DMS79 treated with DMSO at 0.1 percent for 48 hours (cell line): ENCODE measurements around the gene SAMD11.
"Not testable (repeated sequence)": the region's sequence is repeated elsewhere in the genome, so short reads cannot be mapped to it uniquely, and the experiment has no call there.

Experiments used
- DNase-seq: peaks from one replicate; lab custom pipeline; 2025; lab: John Stamatoyannopoulos, UW

SAMD11 gene

DNA sequence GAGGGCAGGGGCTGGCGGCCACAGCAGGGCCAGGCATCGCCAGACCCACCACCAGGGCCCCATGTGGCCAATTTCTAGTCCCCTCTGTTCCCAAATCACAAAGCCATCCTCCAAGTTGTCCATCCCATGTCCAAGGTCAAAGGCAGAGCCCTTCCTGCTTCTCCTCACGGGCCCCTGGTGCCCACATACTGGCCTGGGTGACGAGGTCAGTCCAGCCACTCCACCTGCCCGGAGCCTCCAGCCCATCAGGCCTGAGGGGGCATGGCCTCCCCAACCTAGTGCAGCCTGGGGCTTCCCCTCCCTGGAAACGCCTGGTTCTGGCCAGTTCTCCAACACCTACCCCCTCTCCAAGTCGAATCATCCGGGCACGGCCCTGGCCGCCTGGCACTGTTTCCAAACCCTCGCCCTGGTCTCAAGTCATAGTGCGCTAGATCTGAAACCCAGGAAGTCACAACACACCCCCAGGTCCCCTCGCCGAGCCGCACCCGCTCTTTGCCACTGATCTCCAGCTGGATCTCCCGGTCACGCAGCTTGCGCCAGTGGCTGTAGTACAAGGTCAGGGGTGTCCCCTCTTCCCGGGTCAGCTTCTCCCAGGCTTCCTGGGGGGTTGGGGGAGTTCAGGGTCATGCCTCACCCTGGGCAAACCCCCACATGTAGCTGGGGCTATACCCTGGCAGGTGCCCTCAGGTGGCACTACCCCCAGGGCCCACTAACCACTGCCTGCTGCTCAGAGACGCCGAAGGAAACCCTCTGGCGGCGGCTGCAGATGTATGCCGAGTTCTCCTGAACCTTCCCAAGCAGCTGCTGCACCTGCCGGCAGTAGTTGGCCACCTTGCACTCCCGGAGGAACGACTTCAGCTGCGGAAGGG lies 22.2 kb downstream of the SAMD11 start:
- no peak for DNase-seq

DNA sequence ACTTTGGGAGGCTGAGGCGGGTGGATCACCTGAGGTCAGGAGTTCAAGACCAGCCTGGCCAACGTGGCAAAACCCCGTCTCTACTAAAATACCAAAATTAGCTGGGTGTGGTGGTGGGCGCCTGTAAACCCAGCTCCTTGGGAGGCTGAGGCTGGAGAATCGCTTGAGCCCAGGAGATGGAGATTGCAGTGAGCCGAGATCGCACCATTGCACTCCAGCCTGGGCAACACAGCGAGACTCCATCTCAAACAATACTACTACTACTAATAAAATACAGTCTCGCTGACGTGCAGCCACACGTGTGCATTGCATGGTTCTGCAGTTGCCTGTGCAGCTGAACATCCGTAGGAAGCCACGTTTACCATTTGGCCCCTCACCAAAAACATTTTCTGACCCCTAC lies 23.1 kb downstream of the SAMD11 start:
- not testable (repeated sequence) for DNase-seq

DNA sequence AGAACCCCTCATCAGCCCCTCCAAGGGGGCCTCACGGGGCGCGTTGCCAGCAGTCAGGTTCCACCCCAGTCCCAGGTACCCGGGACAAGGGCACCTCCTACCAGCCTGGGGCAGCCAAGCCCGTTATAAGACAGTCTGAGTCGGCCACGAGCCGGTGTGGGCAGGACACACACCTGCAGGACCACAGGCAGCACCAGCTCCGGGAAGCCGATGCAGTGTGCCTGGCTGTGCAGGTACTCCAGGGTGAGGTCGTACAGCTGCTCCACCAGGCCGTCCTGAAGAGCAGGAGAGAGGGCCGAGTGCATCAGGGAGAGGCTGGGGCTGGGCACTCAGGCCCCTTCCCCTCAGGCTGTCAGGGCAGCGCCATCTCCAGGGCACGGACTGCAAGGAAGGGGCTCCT lies 24.2 kb downstream of the SAMD11 start:
- no peak for DNase-seq

DNA sequence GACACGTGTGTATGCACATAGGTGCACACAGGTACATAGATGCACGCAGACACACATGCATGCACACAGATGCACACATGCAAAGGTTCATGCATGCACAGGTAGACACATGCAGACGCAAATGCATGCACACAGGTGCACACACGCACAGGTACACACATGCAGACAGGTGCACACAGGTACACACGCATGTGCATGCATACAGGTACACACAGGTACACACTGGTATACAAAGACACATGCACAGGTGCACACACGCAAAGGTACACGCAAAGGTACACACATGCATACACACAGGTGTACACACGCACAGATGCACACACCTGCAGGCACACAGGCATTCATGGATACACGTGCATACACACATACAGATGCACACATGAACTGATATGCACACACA lies 26.5 kb downstream of the SAMD11 start:
- DNase-seq: no peak

DNA sequence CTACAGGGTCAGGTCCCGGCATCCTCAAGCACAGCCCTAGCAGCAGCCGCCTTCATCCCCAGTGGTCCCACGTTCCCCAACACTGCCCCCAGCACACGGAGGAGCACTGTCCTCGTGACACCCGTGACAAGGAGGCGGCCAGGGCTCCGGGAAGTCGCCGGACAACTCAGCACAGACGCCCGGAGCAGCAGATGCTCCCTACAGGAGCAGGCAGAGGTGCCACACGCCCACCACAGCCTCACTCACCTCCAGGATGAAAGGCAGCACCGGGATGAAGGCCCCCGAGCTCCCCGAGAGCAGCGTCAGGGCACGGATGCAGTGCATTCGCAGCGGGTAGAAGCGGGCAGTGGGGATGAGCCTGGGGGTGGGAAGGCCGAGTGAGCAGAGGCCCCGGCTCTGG lies 27.2 kb downstream of the SAMD11 start:
- DNase-seq: no peak

DNA sequence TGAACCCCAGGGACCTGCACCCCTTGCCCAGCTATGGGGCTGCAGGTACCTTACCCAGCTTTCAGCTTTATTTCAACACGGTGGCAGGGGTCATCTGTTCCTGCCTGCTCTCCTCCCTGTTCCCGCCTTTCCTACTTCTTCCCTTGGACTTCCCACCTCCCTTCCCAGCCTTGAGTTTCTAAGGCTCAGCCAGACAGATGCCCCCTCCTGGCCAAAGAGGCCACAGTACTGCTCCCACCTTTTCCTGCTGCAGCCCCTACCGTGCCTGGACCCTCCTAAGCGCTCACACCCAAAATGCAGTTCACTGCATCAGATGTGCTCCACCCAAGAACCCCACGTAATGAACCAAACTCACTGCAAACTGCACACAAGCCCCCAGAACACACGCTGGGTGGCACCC lies 27.6 kb downstream of the SAMD11 start:
- no peak for DNase-seq

DNA sequence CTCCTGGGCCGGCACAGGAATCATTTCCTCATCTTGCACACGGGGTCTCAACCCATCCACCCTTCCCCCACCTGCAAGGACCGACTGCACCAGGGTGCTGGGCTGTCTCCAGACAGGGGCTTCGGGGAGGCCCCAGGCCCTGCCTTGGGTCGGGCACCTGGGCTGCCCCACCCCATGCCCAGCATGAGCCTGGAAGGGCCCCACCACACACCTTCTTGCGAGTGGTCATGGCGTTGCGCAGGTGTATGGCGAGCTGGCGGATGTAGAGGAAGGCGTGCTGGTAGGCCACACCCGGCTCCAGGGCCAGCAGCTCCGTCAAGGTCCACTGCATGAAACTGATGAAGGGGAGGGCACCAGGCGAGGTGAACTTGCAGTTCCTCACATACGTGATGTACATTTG lies 28.5 kb downstream of the SAMD11 start:
- no peak for DNase-seq

DNA sequence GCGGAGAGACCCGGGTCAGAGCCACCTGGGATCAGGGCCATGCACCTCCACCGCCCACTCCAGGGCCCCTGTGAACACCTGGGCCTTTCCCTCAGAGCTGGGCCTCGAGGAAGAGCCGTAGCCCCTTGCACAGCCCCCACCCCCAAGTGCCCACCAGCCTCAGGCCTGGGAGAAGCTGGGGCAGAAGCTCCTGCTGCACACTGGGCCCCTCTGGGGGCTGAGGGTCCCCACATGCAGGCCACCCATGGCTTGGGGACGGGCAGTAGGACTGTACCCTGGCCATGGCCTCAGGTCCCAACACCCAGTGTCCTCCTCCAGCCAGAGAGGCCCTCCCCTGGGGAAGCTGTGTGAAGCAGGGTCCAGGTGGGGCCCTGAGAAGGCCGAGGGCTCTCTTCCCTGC lies 28.9 kb downstream of the SAMD11 start:
- no peak for DNase-seq

DNA sequence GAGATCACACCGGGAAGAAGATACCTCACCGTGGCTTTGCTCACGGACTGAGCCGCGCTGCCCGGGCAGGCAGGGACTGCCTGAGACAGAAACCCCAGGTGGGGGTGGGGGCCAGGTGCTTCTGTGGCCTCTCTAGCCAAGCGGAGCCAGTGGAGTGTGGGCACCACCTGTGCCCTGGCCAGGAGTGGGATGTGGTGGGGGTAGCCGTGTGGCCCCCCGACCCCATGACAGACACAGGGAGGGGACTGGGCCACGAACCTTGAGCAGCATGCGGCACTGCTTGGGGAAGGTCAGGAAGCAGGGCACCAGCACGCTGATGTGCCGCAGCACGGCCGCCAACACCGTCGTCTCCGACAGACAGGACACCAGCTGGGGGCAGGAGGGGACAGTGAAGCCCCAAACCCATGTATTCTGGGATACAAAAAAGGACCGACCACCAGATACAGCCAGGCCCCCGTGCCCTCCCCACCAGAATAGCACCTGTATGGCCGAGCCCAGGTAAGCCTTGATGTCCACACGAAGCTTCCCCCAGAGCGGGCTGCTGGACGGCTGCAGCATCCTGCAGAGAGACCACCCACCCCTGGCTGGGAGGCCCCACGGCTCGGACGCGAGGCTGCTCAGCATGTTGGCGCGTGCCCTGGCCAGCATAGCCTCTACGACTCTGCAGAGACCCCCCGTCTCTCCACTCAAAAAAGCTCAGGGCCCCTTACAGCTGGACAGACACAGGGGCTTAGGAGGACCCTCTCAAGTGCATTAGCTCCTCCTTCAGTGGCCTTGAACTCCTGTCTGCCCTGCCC lies 30.0 kb downstream of the SAMD11 start:
- no peak for DNase-seq

DNA sequence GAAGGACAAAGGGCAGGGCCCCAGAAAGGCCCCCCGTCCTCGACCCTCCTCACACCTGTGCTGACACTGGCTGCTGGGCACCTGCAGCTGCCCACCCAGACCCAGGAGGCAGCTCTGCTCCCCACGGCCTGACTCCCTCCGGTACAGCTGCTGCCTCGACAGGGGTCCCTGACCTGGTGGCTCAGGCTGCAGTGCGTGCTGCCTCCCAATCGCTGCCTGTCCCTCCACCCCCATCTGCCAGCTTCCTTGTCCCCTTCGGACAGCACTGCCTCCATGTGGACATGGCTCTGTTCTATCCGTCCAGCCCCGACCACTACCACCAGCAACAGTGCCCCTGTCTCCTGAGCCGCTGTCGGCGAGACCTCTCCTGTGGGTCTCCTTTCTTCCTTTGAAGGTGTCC lies 31.2 kb downstream of the SAMD11 start:
- DNase-seq: no peak

DNA sequence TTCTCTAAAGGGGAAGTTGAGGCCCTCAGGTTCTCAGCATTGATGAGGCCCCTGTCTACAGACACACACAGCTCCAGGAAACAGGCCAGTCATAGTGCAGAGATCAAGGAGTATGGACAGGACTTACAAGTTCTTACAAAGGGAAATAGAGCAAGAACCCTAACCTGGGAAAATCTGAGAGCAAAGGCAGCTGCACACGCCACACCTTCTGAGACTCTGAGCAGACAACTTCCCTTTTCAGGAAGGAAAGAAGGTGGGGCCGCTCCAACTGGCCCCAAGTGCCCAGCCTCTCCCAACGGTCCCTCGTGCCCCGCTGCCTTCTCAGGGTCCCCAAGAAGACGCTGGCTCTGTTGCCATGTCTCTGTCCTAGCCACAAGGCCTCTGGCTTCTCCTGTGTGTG lies 31.8 kb downstream of the SAMD11 start:
- no peak for DNase-seq

DNA sequence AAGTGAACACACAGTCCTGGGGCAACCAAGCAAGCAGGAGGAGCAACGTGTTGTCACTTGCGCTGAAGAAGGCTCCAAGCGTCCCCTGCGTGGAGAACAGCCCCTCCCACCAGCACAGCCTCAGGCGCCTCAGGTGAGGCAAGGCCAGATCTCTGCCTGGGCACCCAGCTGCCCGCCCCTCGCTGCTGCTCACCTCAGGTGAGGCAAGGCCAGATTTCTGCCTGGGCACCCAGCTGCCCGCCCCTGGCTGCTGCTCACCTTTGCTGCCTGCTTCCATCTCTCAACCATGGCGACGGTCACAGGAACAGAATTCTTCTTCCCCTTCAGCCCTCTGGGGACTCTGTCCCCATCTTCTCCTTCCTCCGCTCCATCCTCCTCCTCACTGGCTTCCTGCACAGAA lies 32.9 kb downstream of the SAMD11 start:
- no peak for DNase-seq

DNA sequence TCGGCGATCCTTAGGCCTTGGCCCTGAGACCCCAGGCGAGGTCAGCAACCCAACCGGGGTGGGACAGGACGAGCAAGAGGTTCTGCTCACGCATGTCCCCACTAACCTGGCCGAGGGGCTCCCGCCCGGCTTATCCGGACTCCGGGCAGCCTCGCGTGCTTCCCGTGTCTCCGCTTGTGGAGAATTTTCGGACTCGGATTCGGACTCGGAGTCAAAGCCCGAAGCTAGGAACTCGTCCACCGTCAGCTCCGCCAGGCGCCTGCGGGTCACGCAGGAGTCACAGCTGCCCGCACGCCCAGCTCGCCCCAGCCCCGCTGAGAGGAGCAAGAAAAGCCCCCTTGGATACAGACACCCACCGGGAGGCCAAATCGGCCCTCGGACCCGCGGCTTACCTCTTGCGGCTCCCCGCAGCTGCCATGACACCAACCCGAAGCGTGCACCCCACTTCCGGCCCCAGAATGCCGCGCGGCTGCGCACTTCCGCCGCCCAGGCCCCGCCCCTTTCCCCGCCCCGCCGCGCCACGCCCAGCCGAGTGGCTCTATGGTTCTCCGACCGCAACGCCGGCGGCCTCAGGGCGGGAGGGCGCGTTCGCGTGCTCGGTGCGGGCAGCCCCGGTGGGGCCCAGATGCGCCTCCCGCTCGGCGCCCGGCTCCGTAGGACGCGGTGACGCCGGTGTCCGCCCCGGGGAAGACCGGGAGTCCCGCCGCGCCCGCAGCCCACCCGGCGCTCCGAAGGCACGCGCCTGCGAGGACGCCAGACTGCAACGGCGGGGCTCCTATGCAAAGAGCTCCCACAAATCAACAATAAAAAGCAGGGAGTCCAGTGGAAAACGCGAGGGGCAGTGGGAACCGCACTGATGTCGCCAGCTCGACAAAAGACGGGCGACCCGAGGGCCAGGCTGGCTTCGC lies 35.4 kb downstream of the SAMD11 start, which contains the start of gene NOC2L:
Gene NOC2L (minus strand): TSS at position 434 of the 908 bp plus-strand sequence. CDS start 16 bp downstream, at position 418.
- DNase-seq: peak; percentile 80

DNA sequence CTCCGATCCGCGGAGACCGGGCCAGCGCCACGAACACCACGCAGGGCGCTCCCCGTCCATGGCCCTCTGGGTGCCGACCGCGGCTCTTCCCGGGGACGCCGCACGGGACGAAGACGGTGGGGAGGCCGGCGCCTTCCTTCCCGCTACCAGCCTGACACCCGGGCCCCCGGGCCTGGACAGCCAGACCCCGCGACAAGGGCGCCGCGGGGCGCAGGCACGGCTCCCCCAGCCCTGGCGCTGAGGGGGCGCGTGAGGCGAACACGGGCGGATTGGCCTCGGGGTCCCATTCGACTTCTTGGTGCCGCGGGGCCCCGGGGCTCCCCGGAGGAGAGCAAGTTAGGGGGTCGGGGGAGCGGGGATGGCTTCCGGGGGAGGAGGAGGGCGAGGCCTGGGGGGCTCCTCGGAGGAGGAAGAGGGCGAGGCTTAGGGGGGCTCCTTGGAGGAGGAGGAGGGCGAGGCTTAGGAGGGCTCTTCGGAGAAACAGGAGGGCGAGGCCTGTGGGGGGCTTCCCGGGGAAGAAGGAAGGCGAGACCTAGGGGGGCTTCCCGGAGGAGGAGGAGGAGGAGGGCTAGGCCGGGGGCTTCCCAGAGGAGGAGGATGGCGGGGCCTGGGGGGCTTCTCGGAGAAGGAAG lies 36.1 kb downstream of the SAMD11 start:
- DNase-seq: no peak

DNA sequence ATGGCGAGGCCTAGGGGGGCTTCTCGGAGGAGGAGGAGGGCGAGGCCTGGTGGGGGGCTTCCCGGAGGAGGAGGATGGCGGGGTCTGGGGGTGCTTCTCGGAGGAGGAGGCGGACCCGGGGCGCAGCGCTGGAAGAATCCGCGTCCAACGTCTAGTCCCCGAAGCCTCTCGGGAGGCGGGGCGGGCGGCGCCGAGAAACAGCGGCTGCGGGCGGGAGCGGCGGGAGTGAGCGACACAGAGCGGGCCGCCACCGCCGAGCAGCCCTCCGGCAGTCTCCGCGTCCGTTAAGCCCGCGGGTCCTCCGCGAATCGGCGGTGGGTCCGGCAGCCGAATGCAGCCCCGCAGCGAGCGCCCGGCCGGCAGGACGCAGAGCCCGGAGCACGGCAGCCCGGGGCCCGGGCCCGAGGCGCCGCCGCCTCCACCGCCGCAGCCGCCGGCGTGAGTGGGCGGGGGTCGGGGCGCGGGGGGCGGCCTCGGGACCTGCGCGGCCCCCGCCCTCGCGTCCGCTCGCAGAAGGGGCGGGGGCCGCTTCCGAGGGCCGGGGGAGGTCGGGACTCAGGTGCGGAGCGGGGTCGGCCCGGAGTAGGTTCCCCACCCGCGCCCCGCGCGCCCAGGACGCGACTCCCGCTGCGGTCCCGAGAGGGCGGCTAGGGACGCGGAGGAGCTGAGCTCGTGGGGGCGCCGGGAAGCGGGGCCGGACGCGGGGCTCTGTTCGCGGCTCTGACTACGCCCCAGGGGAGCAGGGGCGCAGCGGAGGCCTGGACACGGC lies 36.8 kb downstream of the SAMD11 start, which contains the start of gene KLHL17:
Gene KLHL17 (plus strand): TSS at position 222 of the 769 bp plus-strand sequence. CDS start 110 bp downstream, at position 332.
- DNase-seq: peak; percentile 51

DNA sequence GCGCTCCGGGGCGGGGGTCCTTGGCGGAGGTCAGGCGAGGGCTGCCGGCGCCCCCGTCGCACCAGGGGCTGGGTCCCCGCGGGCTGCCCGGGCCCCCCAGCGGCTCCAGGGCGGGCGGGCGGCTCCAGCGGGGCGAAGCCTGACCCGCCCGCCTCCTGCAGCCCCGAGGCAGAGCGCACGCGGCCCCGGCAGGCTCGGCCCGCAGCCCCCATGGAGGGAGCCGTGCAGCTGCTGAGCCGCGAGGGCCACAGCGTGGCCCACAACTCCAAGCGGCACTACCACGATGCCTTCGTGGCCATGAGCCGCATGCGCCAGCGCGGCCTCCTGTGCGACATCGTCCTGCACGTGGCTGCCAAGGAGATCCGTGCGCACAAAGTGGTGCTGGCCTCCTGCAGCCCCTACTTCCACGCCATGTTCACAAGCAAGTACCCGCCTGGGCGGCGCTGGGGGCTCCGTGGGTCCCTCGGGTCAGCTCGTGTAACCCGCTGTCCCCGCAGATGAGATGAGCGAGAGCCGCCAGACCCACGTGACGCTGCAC lies 37.5 kb downstream of the SAMD11 start:
- DNase-seq: no peak

DNA sequence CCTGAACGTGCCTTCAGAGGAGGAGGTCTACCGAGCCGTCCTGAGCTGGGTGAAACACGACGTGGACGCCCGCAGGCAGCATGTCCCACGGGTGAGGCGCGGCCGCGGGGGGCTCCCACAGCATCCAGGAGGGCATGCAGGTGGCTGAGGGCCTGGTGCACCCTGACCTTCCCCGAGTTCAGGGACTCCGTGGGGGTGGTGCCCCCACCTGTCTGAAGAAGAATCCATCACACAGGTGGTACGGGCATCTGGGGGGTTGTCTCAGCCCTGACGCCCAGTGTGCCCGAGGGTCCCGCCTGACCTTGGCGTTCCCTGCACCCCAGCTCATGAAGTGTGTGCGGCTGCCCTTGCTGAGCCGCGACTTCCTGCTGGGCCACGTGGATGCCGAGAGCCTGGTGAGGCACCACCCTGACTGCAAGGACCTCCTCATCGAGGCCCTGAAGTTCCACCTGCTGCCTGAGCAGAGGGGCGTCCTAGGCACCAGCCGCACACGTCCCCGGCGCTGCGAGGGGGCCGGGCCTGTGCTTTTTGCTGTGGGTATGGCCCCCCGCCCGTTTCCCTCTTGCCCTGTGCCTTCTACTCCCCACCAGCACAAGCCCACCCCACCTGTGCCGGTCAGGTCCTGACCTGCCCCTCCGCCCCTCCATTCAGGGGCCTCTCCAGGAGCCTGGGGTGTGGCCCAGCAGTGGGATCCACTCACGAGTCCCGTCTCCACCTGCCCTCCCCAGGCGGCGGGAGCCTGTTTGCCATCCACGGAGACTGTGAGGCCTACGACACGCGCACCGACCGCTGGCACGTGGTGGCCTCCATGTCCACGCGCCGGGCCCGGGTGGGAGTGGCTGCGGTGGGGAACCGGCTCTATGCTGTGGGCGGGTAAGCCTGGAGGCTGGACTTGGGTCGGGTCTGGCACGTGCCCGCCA lies 38.9 kb downstream of the SAMD11 start:
- DNase-seq: no peak

DNA sequence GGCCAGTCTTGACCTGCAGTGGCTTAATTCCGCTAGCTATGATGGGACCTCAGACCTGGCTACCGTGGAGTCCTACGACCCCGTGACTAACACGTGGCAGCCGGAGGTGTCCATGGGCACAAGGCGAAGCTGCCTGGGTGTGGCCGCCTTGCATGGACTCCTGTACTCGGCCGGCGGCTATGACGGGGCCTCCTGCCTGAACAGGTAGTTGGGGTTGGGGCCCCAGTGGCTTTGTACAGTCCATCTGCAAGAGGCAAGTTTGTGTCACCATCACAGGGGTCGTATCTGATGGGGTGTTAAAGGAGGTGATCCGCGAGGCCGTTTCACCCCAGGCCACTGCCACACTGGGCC lies 39.6 kb downstream of the SAMD11 start:
- no peak for DNase-seq

DNA sequence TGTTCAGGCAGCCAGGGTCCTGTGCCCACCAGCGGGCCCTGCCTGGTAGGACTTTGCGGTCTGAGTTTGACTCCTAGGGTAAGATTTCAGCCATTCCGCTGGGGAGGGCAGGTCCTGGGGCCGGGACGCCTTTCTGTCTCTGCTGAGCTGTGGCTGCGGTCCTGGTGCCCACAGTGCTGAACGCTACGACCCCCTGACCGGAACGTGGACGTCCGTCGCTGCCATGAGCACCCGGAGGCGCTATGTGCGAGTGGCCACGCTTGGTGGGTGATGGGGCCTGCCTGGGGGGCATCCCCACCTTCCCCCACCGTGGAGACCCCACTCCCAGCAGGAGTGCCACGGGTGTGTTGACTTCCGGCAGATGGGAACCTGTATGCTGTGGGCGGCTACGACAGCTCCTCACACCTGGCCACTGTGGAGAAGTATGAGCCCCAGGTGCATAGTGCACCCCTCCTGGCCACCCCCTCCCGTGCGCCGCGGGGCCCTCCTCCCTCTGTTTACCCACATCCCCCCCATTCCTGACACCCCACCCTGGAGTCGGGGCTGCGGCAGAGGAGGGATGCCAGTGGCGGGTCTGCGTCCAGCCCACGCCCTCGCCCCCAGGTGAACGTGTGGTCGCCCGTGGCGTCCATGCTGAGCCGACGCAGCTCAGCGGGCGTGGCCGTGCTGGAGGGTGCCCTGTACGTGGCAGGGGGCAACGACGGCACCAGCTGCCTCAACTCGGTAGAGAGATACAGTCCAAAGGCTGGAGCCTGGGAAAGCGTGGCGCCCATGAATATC lies 40.2 kb downstream of the SAMD11 start:
- no peak for DNase-seq
